IMR-90 (cell line): Measurements from ENCODE around the gene MAVS. TPM values are rescaled to one million over a fixed set of nuclear protein-coding genes. Genes with fewer than 3 reads are reported as not detected.

Experiments
- ATAC-seq: fragments of 200-7000 bp; cut with Tn5 transposase; 2 replicates; pipeline ENCODE4 v1.9.1; 2020; ENCODE audit warnings: low read depth, mild to moderate bottlenecking, moderate library complexity
- BruUV-seq: library from RNA; stranded (reverse); fragments of 400-500 nt; replicated peaks from 2 replicates; lab custom pipeline; 2021; lab: Mats Ljungman, UMichigan
- CTCF ChIA-PET: fragments of 300-600 bp; formaldehyde crosslinking; extraction: SDS; loops from one replicate; lab custom pipeline; 2021; ENCODE audit warnings: antibody characterized with exemption; lab: Yijun Ruan, JAX
- POLR2A ChIA-PET: fragments of 300-600 bp; sonication (Branson Sonifier 250); formaldehyde crosslinking; loops from one replicate; lab custom pipeline; 2022; ENCODE audit warnings: antibody characterized with exemption; ENCODE audit not compliant: unreplicated experiment; lab: Charles Lee
- DNase-seq: peaks from one replicate; pipeline ENCODE4 v3.0.0; 2013
- H2AFZ ChIP-seq: replicated peaks from 2 replicates; pipeline ENCODE3; 2013; ENCODE audit warnings: low read length, mild to moderate bottlenecking; ENCODE audit not compliant: poor library complexity
- H2AK5ac ChIP-seq: 2 replicates; pipeline ENCODE4 v1.6.1; 2013; ENCODE audit warnings: low read depth, low read length, inconsistent platforms
- H2AK9ac ChIP-seq: replicated peaks from 2 replicates; pipeline ENCODE3; 2013; ENCODE audit warnings: mild to moderate bottlenecking, low read depth, low read length, moderate library complexity; ENCODE audit not compliant: poor library complexity
- H2BK120ac ChIP-seq: 2 replicates; pipeline ENCODE4 v1.6.1; 2013; ENCODE audit warnings: low read depth, low read length, inconsistent platforms
- H2BK15ac ChIP-seq: 3 replicates; pipeline ENCODE4 v1.6.1; 2013; ENCODE audit warnings: low read depth, low read length, inconsistent platforms
- H2BK20ac ChIP-seq: 2 replicates; pipeline ENCODE4 v1.6.1; 2013; ENCODE audit warnings: low read depth, mild to moderate bottlenecking, inconsistent platforms, low read length, moderate library complexity
- H2BK5ac ChIP-seq: 2 replicates; pipeline ENCODE4 v1.6.1; 2013; ENCODE audit warnings: mild to moderate bottlenecking, low read depth, low read length, inconsistent platforms; ENCODE audit not compliant: poor library complexity, severe bottlenecking
- H3K14ac ChIP-seq: replicated peaks from 2 replicates; pipeline ENCODE4 v1.6.1; 2013; ENCODE audit warnings: low read depth, low read length, inconsistent platforms
- H3K18ac ChIP-seq: 2 replicates; pipeline ENCODE4 v1.6.1; 2013; ENCODE audit warnings: low read depth, low read length, control low read depth
- H3K23ac ChIP-seq: 2 replicates; pipeline ENCODE4 v1.6.1; 2013; ENCODE audit warnings: low read depth, low read length, inconsistent platforms
- H3K27ac ChIP-seq: 2 replicates; pipeline ENCODE4 v1.5.1; 2013; ENCODE audit warnings: mild to moderate bottlenecking, control low read depth, low read length; ENCODE audit not compliant: insufficient read depth
- H3K27me3 ChIP-seq: 2 replicates; pipeline ENCODE4 v1.6.1; 2013; ENCODE audit warnings: low read length; ENCODE audit not compliant: control insufficient read depth, insufficient read depth
- H3K36me3 ChIP-seq: 2 replicates; pipeline ENCODE4 v1.6.1; 2013; ENCODE audit warnings: low read length, mixed read lengths; ENCODE audit not compliant: control insufficient read depth, insufficient read depth
- H3K4ac ChIP-seq: 2 replicates; pipeline ENCODE4 v1.6.1; 2013; ENCODE audit warnings: low read depth, low read length, inconsistent platforms
- H3K4me1 ChIP-seq: 2 replicates; pipeline ENCODE4 v1.6.1; 2013; ENCODE audit warnings: low read length, mixed read lengths; ENCODE audit not compliant: control insufficient read depth, insufficient read depth
- H3K4me2 ChIP-seq: 2 replicates; pipeline ENCODE4 v1.6.1; 2013; ENCODE audit warnings: low read depth, mild to moderate bottlenecking, control low read depth, low read length, moderate library complexity
- H3K4me3 ChIP-seq: 2 replicates; pipeline ENCODE4 v1.5.1; 2013; ENCODE audit warnings: low read depth, mild to moderate bottlenecking, control low read depth, low read length, moderate library complexity; ENCODE audit not compliant: insufficient read depth
- H3K56ac ChIP-seq: 2 replicates; pipeline ENCODE4 v1.6.1; 2013; ENCODE audit warnings: low read length, inconsistent platforms; ENCODE audit not compliant: insufficient read depth; ENCODE audit errors: extremely low read depth
- H3K79me1 ChIP-seq, 2 experiments: 2 replicates each; pipeline ENCODE4 v1.6.1; 2013; ENCODE audit warnings: low read length in 2 of 2, inconsistent platforms in 1 of 2, low read depth in 1 of 2
- H3K9ac ChIP-seq: 2 replicates; pipeline ENCODE4 v1.6.1; 2013; ENCODE audit warnings: low read depth, low read length, control low read depth
- H3K9me1 ChIP-seq: 2 replicates; pipeline ENCODE4 v1.6.1; 2013; ENCODE audit warnings: low read length, inconsistent platforms; ENCODE audit not compliant: insufficient read depth
- H3K9me3 ChIP-seq: 2 replicates; pipeline ENCODE4 v1.6.1; 2013; ENCODE audit warnings: low read length; ENCODE audit not compliant: control insufficient read depth, insufficient read depth
- H4K20me1 ChIP-seq: 2 replicates; pipeline ENCODE4 v1.6.1; 2013; ENCODE audit warnings: low read length, inconsistent platforms; ENCODE audit not compliant: insufficient read depth
- H4K5ac ChIP-seq: 2 replicates; pipeline ENCODE4 v1.6.1; 2013; ENCODE audit warnings: mild to moderate bottlenecking, low read depth, low read length, control low read depth
- H4K8ac ChIP-seq, 2 experiments: 2 replicates each; pipeline ENCODE4 v1.6.1; 2013; ENCODE audit warnings: low read depth in 2 of 2, low read length in 2 of 2, control low read depth in 1 of 2, inconsistent platforms in 1 of 2
- H4K91ac ChIP-seq: 2 replicates; pipeline ENCODE4 v1.6.1; 2013; ENCODE audit warnings: low read depth, low read length, inconsistent platforms; ENCODE audit not compliant: insufficient read depth
- FOS ChIP-seq: fragments of 150-350 bp; IDR thresholded peaks from 2 replicates; pipeline ENCODE4 v1.6.1; 2016; ENCODE audit warnings: low read depth, low read length
- WGBS, 2 experiments: methylation state at CpG; one replicate each; pipeline versions ENCODE4 v1.1.5 to v1.1.7; 2013; ENCODE audit warnings: missing lambda C conversion rate in 2 of 2; ENCODE audit not compliant: insufficient read length in 1 of 2; ENCODE audit errors: extremely low coverage in 2 of 2; 5-methylcytosine and 5-hydroxymethylcytosine counted together
- dilution Hi-C: fragments of 300-500 bp; cut with HindIII; formaldehyde crosslinking; loops from one replicate; pipeline ENCODE4 v1.14.3; 2018; ENCODE audit warnings: low sequenced_read_pairs; ENCODE audit not compliant: unreplicated experiment
- in situ Hi-C: fragments of 300-500 bp; cut with MboI; formaldehyde crosslinking; loops from 3 replicates; pipeline ENCODE4 v1.14.3; 2019; ENCODE audit warnings: low sequenced_read_pairs, inconsistent platforms, mixed read lengths
- intact Hi-C: fragments of 100-400 bp; cut with micrococcal nuclease; formaldehyde crosslinking; loops from 2 replicates; pipeline ENCODE4 v1.10.0; 2022
- microRNA-seq, 2 experiments: library from miRNA; stranded (forward) in 1 of 2; unstranded in 1 of 2; fragments of 10-50 nt in 1 of 2; fragments of <30 nt in 1 of 2; gene quantifications in 1 of 2; microRNA quantifications in 1 of 2; one replicate each; pipeline versions ENCODE3 to v1.1.0; 2013 to 2020; ENCODE audit not compliant: insufficient read depth in 1 of 2, insufficient read length in 1 of 2, unreplicated experiment in 1 of 2
- polyA plus RNA-seq, 3 experiments: library from polyadenylated mRNA; depleted of rRNA; stranded (reverse); fragments of >200 nt; gene quantifications; 2 replicates each; pipeline ENCODE4 v1.2.3, GENCODE V29; 2012; ENCODE audit warnings: low replicate concordance in 1 of 3
- small RNA-seq, 5 experiments: library from RNA; depleted of rRNA; stranded (forward); fragments of <200 nt; gene quantifications; one replicate each; pipeline ENCODE3, GENCODE V24; 2012
- total RNA-seq: library from RNA; depleted of rRNA; stranded (reverse); fragments of >200 nt; gene quantifications from 2 replicates; pipeline ENCODE4 v1.2.3, GENCODE V29; 2012; rRNA removed

The MAVS gene
- total and polyA plus RNA-seq, 2 of the 4 experiments (the other 2 are of a cell fraction): 10.4 to 15.6 TPM

DNA sequence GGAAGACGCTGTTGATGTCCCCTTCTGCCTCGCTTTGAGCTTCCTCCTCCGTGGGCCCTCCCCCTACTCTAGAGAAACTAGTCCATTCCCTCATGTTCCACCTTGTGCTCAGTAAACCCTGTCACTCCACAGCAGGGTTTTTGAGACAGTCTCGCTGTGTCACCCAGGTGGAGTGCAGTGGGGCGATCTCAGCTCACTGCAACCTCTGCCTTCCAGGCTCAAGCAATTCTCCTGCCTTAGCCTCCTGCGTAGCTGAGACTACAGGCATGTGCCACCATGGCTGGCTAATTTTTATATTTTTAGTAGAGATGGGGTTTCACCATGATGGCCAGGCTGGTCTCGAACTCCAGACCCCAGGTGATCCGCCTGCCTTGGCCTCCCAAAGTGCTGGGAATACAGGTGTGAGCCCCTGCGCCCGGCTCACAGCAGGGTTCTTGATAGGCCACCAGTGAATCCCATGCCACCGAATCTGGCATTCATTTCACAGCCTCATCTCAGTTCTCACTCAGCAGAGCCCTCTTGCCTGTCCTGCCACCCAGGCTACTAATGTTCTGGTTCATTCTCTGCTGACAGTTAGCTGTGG lies 78.6 kb downstream of the MAVS start:
- TF ChIP-seq FOS: no peak
- Histone ChIP-seq H4K91ac (no peak overlapping the region), H2BK15ac (no peak overlapping the region), H3K4me2 (no peak overlapping the region), H3K9me3 (no peaks in the 10 kb centered on the region), H4K8ac (peak overlapping the region in 1 of 2 experiments; percentile 30; a peak in 1 of 4 replicates), H2BK120ac (no peak overlapping the region), H3K18ac (no peak overlapping the region), H2AFZ (no peak overlapping the region), H3K4me3 (no peak overlapping the region), H4K20me1 (peaks cover 71% of the 10 kb centered on the region), H3K23ac (no peak overlapping the region), H2BK20ac (no peak overlapping the region), H3K4me1 (peaks cover 23% of the 10 kb centered on the region), H3K9me1 (peaks cover 46% of the 10 kb centered on the region), H3K14ac (no peak overlapping the region), H2BK5ac (no peak overlapping the region), H3K56ac (no peak overlapping the region), H3K36me3 (peaks cover 33% of the 10 kb centered on the region), H3K4ac (no peak overlapping the region), H2AK9ac (peak overlapping the region; percentile 73), H3K27me3 (no peaks in the 10 kb centered on the region), H2AK5ac (no peak overlapping the region), H4K5ac (no peak overlapping the region), H3K79me1 (peaks cover 23 to 85% of the 10 kb centered on the region in 2 experiments; a peak in 3 of 4 replicates), H3K27ac (no peak overlapping the region), H3K9ac (no peak overlapping the region)
- dilution Hi-C loops: no loop called here
- intact Hi-C loops: no loop called here
- in situ Hi-C loops: no loop called here
- CTCF ChIA-PET: interaction anchor here (1.3 kb wide), 1 partner anchor 160 kb away, joined by 4 read pairs; no protein-coding TSS in a partner anchor
- no TSS peak for BruUV-seq
- WGBS, 2 experiments: 98% methylated on average over 7 of the region's 11 CpGs; no CpG with 5 or more reads in 1 of the 2 experiments
- DNase-seq: no peak
- POLR2A ChIA-PET: no interaction called here
- no peak for ATAC-seq

Small RNA genes lying within 50 kb of the gene (microRNA-seq; reads per million reads assigned to microRNA genes)
- gene MIR103A2 (ENCODE audit: insufficient read depth in 1 of 2, insufficient read length in 1 of 2, unreplicated experiment in 1 of 2) (0.37 to 26.9 reads per million in 2 experiments), gene MIR103B2 (ENCODE audit: unreplicated experiment) (not detected)

Small RNA genes lying within 50 kb of the gene (small RNA-seq; reads per million reads assigned to genes)
- gene MIR103A2: 9.8 to 1,103 (median 482) reads per million in 5 experiments

Other genes starting within 250 kb of the MAVS start
- gene GFRA4, start 183.4 kb upstream of the MAVS start, total RNA-seq: not detected in 2 replicates
- not detected in 2 replicates for gene GFRA4, start 183.4 kb upstream of the MAVS start, polyA plus RNA-seq (2012; rRNA removed)
- gene ADAM33, start 164.8 kb upstream of the MAVS start, total RNA-seq: under 0.01 and 0.18 TPM in 2 replicates
- gene ADAM33, start 164.8 kb upstream of the MAVS start, polyA plus RNA-seq (2012; rRNA removed): 1.6 and 1.7 TPM in 2 replicates
- not detected in 2 replicates for gene SIGLEC1, start 134.2 kb upstream of the MAVS start, total RNA-seq
- gene SIGLEC1, start 134.2 kb upstream of the MAVS start, polyA plus RNA-seq (2012; rRNA removed): not detected in 2 replicates
- not detected in 2 replicates for gene HSPA12B, start 114.1 kb upstream of the MAVS start, total RNA-seq
- gene HSPA12B, start 114.1 kb upstream of the MAVS start, polyA plus RNA-seq (2012; rRNA removed): not detected in 2 replicates
- 31.4 and 31.9 TPM in 2 replicates for gene ADISSP, start 79.1 kb upstream of the MAVS start, total RNA-seq
- gene ADISSP, start 79.1 kb upstream of the MAVS start, polyA plus RNA-seq (2012; rRNA removed): 58.2 and 65.0 TPM in 2 replicates
- gene SPEF1, start 65.4 kb upstream of the MAVS start, total RNA-seq: under 0.01 TPM in 1 of 2 replicates, not detected in the other
- gene SPEF1, start 65.4 kb upstream of the MAVS start, polyA plus RNA-seq (2012; rRNA removed): 0.15 and 0.26 TPM in 2 replicates
- 59.1 and 72.2 TPM in 2 replicates for gene CENPB, start 60.1 kb upstream of the MAVS start, total RNA-seq
- gene CENPB, start 60.1 kb upstream of the MAVS start, polyA plus RNA-seq (2012; rRNA removed): 45.7 and 49.3 TPM in 2 replicates
- 14.5 and 14.7 TPM in 2 replicates for gene CDC25B, start 50.5 kb upstream of the MAVS start, total RNA-seq
- gene CDC25B, start 50.5 kb upstream of the MAVS start, polyA plus RNA-seq (2012; rRNA removed): 50.5 and 59.8 TPM in 2 replicates
- gene AP5S1, start 26.3 kb upstream of the MAVS start, total RNA-seq: 11.4 and 11.7 TPM in 2 replicates
- gene AP5S1, start 26.3 kb upstream of the MAVS start, polyA plus RNA-seq (2012; rRNA removed): 10.1 and 12.5 TPM in 2 replicates
- 28.1 and 47.8 TPM in 2 replicates for gene PANK2, start 42.6 kb downstream of the MAVS start, total RNA-seq
- gene PANK2, start 42.6 kb downstream of the MAVS start, polyA plus RNA-seq (2012; rRNA removed): 15.8 and 17.7 TPM in 2 replicates
- gene RNF24, start 168.7 kb downstream of the MAVS start, total RNA-seq: 11.3 and 12.5 TPM in 2 replicates
- 9.1 and 11.3 TPM in 2 replicates for gene RNF24, start 168.7 kb downstream of the MAVS start, polyA plus RNA-seq (2012; rRNA removed)